Keratinocyte (primary cell): Measurements from ENCODE around the gene GRM5. TPM values are rescaled to one million over a fixed set of nuclear protein-coding genes. Genes with fewer than 3 reads are reported as not detected.

Experiments
- DNase-seq: peaks from one replicate; pipeline ENCODE4 v3.0.0-alpha.2; 2011; ENCODE audit warnings: low read depth, missing footprints, low spot score
- FAIRE-seq: peaks from 2 replicates; lab custom pipeline; 2011; peaks lifted over from hg19 to GRCh38; lab: Jason Lieb, UNC
- H2AFZ ChIP-seq: 2 replicates; pipeline ENCODE4 v1.6.0; 2012; ENCODE audit warnings: low read length, control low read depth, inconsistent platforms; ENCODE audit not compliant: control insufficient read depth
- H3K27ac ChIP-seq: 2 replicates; pipeline ENCODE4 v1.5.1; 2011; ENCODE audit warnings: low read length; ENCODE audit not compliant: control insufficient read depth, insufficient read depth
- H3K27me3 ChIP-seq: 3 replicates; pipeline ENCODE4 v1.6.0; 2011; ENCODE audit warnings: low read length; ENCODE audit not compliant: control insufficient read depth, insufficient read depth; ENCODE audit errors: extremely low read depth
- H3K36me3 ChIP-seq, 2 experiments: 2 replicates in 1 of 2; 3 replicates in 1 of 2; pipeline ENCODE4 v1.5.1; 2011; ENCODE audit warnings: low read length in 2 of 2, mild to moderate bottlenecking in 1 of 2; ENCODE audit not compliant: control insufficient read depth in 2 of 2, insufficient read depth in 2 of 2; ENCODE audit errors: extremely low read depth in 1 of 2
- H3K4me1 ChIP-seq: 3 replicates; pipeline ENCODE4 v1.5.1; 2011; ENCODE audit warnings: low read length; ENCODE audit not compliant: control insufficient read depth, insufficient read depth; ENCODE audit errors: extremely low read depth
- H3K4me2 ChIP-seq: 3 replicates; pipeline ENCODE4 v1.6.0; 2011; ENCODE audit warnings: low read depth, low read length; ENCODE audit not compliant: control insufficient read depth, insufficient read depth; ENCODE audit errors: extremely low read depth
- H3K4me3 ChIP-seq, 3 experiments: fragments of 200-600 bp in 1 of 3; sonication (generic) in 1 of 3; 2 replicates in 2 of 3; 3 replicates in 1 of 3; pipeline ENCODE4 v1.5.1; 2011 to 2016; ENCODE audit warnings: low read length in 3 of 3, mild to moderate bottlenecking in 3 of 3, control low read depth in 2 of 3, inconsistent platforms in 1 of 3, low read depth in 1 of 3, mixed read lengths in 1 of 3, mixed run types in 1 of 3, moderate library complexity in 1 of 3; ENCODE audit not compliant: control insufficient read depth in 2 of 3, insufficient read depth in 2 of 3; ENCODE audit errors: extremely low read depth in 1 of 3
- H3K79me2 ChIP-seq: 2 replicates; pipeline ENCODE4 v1.6.0; 2012; ENCODE audit warnings: low read length; ENCODE audit not compliant: control insufficient read depth, insufficient read depth
- H3K9ac ChIP-seq: 3 replicates; pipeline ENCODE4 v1.6.0; 2011; ENCODE audit warnings: low read length; ENCODE audit not compliant: control insufficient read depth, insufficient read depth; ENCODE audit errors: extremely low read depth
- H3K9me1 ChIP-seq: 3 replicates; pipeline ENCODE4 v1.6.0; 2011; ENCODE audit warnings: low read length; ENCODE audit not compliant: control insufficient read depth, insufficient read depth; ENCODE audit errors: extremely low read depth
- H3K9me3 ChIP-seq: 2 replicates; pipeline ENCODE4 v1.5.1; 2012; ENCODE audit warnings: low read depth, low read length; ENCODE audit not compliant: control insufficient read depth
- H4K20me1 ChIP-seq: 3 replicates; pipeline ENCODE4 v1.6.0; 2011; ENCODE audit warnings: low read length; ENCODE audit not compliant: control insufficient read depth, insufficient read depth; ENCODE audit errors: extremely low read depth
- EZH2 ChIP-seq: IDR thresholded peaks from one replicate; pipeline ENCODE4 v1.6.1; 2012; ENCODE audit warnings: inconsistent platforms, mild to moderate bottlenecking, low read length, moderate library complexity
- dilution Hi-C: fragments of 300-500 bp; cut with MboI; formaldehyde crosslinking; loops from one replicate; pipeline ENCODE4 v1.7.0; 2020; ENCODE audit warnings: low sequenced_read_pairs; ENCODE audit not compliant: extremely low pct_ligation_motif_present
- polyA plus RNA-seq, 5 experiments: library from polyadenylated mRNA; depleted of rRNA in 3 of 5; stranded (reverse) in 3 of 5; stranded (forward) in 1 of 5; unstranded in 1 of 5; fragments of >200 nt; gene quantifications; 1 replicate in 1 of 5; 2 replicates in 3 of 5; 3 replicates in 1 of 5; pipeline versions ENCODE4 v1.2.1 to v1.2.3, GENCODE V29; 2011 to 2012; ENCODE audit warnings: missing spikeins in 2 of 5, low read depth in 1 of 5, low replicate concordance in 1 of 5
- TF ChIP-seq, protein P1 (sequence below), 3 experiments: IDR thresholded peaks in 1 of 3; conservative IDR thresholded peaks in 1 of 3; optimal IDR thresholded peaks in 1 of 3; 2 replicates in 2 of 3; 3 replicates in 1 of 3; pipeline versions ENCODE3 to v1.5.1; 2011; ENCODE audit warnings: low read length in 3 of 3, mild to moderate bottlenecking in 3 of 3, moderate library complexity in 2 of 3, control low read depth in 1 of 3, inconsistent platforms in 1 of 3; ENCODE audit not compliant: insufficient read depth in 2 of 3; ENCODE audit errors: extremely low read depth in 1 of 3

GRM5 gene
- polyA plus RNA-seq, 1 donor (not counting 4 experiments of a cell fraction or from before 2014, with no cell fraction given) = not detected

DNA sequence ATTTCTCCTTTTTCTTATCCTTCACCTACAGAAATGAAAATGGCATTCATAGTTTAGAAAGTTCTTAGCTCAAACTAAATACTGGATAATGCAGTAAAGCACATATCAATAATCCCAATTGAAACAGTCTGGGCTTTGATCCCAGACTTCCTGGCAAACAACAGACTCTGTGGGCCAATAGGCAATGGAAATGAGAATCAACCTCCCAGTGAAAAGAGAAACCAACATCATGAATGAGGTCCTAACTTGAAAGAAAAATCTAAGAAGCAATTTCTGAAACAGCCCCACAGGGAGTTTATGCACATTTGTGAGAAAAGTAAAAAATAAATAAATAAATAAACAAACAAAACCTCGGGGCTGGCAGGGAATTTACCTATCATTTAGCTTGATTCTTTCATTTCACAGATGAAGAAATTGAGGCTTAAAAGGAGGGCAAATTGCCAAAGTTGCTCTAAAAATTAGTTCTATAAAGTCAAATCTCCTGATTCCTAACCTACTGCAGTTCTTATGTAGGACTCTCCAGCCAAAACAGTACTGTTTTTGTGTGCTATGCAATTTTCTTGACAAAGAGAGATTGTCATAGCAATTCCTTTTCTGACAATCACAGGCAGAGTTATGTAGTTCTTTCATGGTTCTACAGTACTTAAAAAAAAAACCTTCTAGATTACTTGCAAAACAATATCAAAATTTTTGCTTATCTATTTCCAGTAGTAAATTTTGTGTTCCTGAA, 265.8 kb downstream of the GRM5 start:
- no peak overlapping the region for H2AFZ ChIP-seq
- no peaks in the 10 kb centered on the region for H3K9me3 ChIP-seq
- no peaks in the 10 kb centered on the region for H4K20me1 ChIP-seq
- no peaks in the 10 kb centered on the region for H3K9me1 ChIP-seq
- no peak for DNase-seq
- H3K36me3 ChIP-seq = no peaks in the 10 kb centered on the region
- H3K79me2 ChIP-seq = no peaks in the 10 kb centered on the region
- no peak overlapping the region for H3K27ac ChIP-seq
- FAIRE-seq = no peak
- no peaks in the 10 kb centered on the region for H3K27me3 ChIP-seq
- dilution Hi-C loops = no loop called here
- no peak overlapping the region for H3K9ac ChIP-seq
- no peak for TF ChIP-seq EZH2
- TF ChIP-seq, protein P1, sequence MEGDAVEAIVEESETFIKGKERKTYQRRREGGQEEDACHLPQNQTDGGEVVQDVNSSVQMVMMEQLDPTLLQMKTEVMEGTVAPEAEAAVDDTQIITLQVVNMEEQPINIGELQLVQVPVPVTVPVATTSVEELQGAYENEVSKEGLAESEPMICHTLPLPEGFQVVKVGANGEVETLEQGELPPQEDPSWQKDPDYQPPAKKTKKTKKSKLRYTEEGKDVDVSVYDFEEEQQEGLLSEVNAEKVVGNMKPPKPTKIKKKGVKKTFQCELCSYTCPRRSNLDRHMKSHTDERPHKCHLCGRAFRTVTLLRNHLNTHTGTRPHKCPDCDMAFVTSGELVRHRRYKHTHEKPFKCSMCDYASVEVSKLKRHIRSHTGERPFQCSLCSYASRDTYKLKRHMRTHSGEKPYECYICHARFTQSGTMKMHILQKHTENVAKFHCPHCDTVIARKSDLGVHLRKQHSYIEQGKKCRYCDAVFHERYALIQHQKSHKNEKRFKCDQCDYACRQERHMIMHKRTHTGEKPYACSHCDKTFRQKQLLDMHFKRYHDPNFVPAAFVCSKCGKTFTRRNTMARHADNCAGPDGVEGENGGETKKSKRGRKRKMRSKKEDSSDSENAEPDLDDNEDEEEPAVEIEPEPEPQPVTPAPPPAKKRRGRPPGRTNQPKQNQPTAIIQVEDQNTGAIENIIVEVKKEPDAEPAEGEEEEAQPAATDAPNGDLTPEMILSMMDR (optimal IDR thresholded peaks at IDR 0.05 in 1 of 3, IDR thresholded peaks at IDR 0.05 in 1 of 3, conservative IDR thresholded peaks at IDR 0.05 in 1 of 3; ENCODE audit: extremely low read depth in 1 of 3, insufficient read depth in 2 of 3, low read length in 3 of 3) = no peak
- no peak overlapping the region for H3K4me3 ChIP-seq
- no peaks in the 10 kb centered on the region for H3K4me1 ChIP-seq
- no peak overlapping the region for H3K4me2 ChIP-seq

DNA sequence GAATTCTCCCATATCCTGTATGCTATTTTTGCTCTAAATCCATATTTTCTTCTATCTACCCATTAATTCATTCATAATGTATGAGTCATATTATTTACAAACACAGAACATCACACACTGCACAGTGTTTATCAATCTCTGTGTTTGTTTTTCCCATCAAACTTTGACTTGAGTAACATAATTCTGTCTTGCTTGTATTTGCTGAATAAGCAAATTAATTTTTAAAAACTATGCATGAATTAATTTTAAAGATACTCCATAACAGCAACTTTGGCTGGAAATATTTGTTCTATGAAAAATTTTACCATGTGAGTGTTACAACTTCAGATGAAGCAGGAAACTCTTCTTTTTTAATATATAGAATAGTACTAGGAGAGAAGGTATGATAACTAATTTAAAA, 275.6 kb downstream of the GRM5 start:
- dilution Hi-C loops = no loop called here
- no peaks in the 10 kb centered on the region for H3K36me3 ChIP-seq
- H3K9me1 ChIP-seq = no peaks in the 10 kb centered on the region
- TF ChIP-seq, protein P1 (optimal IDR thresholded peaks at IDR 0.05 in 1 of 3, IDR thresholded peaks at IDR 0.05 in 1 of 3, conservative IDR thresholded peaks at IDR 0.05 in 1 of 3; ENCODE audit: extremely low read depth in 1 of 3, insufficient read depth in 2 of 3, low read length in 3 of 3) = no peak
- TF ChIP-seq EZH2 = no peak
- no peaks in the 10 kb centered on the region for H3K4me1 ChIP-seq
- no peak overlapping the region for H2AFZ ChIP-seq
- no peaks in the 10 kb centered on the region for H3K79me2 ChIP-seq
- H3K9me3 ChIP-seq = no peaks in the 10 kb centered on the region
- no peaks in the 10 kb centered on the region for H4K20me1 ChIP-seq
- FAIRE-seq (no peak), DNase-seq (no peak)
- no peak overlapping the region for H3K4me3 ChIP-seq
- no peaks in the 10 kb centered on the region for H3K27me3 ChIP-seq
- H3K27ac ChIP-seq = no peak overlapping the region
- H3K4me2 ChIP-seq = no peak overlapping the region
- H3K9ac ChIP-seq = no peak overlapping the region
